Mucosa of descending colon (tissue), 3 donors: ENCODE measurements around the gene MARK4. TPM values are rescaled to one million over a fixed set of nuclear protein-coding genes. Genes with fewer than 3 reads are reported as not detected.

Experiments used
- ATAC-seq: fragments of 200-7000 bp; cut with Tn5 transposase; one replicate; pipeline ENCODE4 v1.9.1; 2020; ENCODE audit warnings: mild to moderate bottlenecking, moderate library complexity
- DNase-seq, 3 donors: peaks; one replicate each; pipeline ENCODE4 v3.0.0-alpha.2; 2020
- H3K36me3 ChIP-seq: fragments of 200-600 bp; one replicate; pipeline ENCODE4 v1.8.0; 2021; ENCODE audit warnings: low read depth, mild to moderate bottlenecking
- H3K4me1 ChIP-seq: fragments of 200-600 bp; one replicate; pipeline ENCODE4 v1.8.0; 2021; ENCODE audit warnings: low read depth, mild to moderate bottlenecking
- H3K4me3 ChIP-seq: fragments of 200-600 bp; one replicate; pipeline ENCODE4 v1.8.0; 2021; ENCODE audit warnings: mild to moderate bottlenecking
- H3K9me3 ChIP-seq: fragments of 200-600 bp; one replicate; pipeline ENCODE4 v1.8.0; 2021; ENCODE audit warnings: mild to moderate bottlenecking
- intact Hi-C, 2 donors: fragments of 100-400 bp; cut with DNase I in 1 of 2; cut with micrococcal nuclease in 1 of 2; formaldehyde crosslinking; loops; one replicate each; pipeline versions ENCODE4 v1.11.0 to v1.11.1; 2022; cut with DNase I, micrococcal nuclease
- total RNA-seq, 3 donors: library from RNA; stranded (reverse); fragmentation: NEBNext Ultra II Directional in 2 of 3; extraction: Animal tissue kit (Norgen Biotek cat#: 25700) in 2 of 3; gene quantifications; one replicate each; pipeline versions ENCODE4 v1.2.1 to v1.2.4, GENCODE V29; 2021 to 2023
- TF ChIP-seq, protein P1 (sequence below): fragments of 200-600 bp; IDR thresholded peaks from one replicate; pipeline ENCODE4 v1.8.0; 2022; ENCODE audit warnings: antibody characterized with exemption, mild to moderate bottlenecking
- donor health status: DM: no; HTN: no; CAD: no; lungs with moderate emphysema.
- donor health status: DM: no; HTN: no; CAD: no.
- donor health status: DM: no; HTN: yes; CAD: no.

The MARK4 gene
- total RNA-seq, 3 donors from 2014 or later, result 15.7 to 34.6 (median 17.0) TPM

GRCh38 chr19:45345506-45345860 lies 94.4 kb downstream of the MARK4 start:
- no peaks in the 10 kb centered on the region for H3K9me3 ChIP-seq
- peaks cover 4% of the 10 kb centered on the region for H3K4me1 ChIP-seq
- TF ChIP-seq, protein P1, sequence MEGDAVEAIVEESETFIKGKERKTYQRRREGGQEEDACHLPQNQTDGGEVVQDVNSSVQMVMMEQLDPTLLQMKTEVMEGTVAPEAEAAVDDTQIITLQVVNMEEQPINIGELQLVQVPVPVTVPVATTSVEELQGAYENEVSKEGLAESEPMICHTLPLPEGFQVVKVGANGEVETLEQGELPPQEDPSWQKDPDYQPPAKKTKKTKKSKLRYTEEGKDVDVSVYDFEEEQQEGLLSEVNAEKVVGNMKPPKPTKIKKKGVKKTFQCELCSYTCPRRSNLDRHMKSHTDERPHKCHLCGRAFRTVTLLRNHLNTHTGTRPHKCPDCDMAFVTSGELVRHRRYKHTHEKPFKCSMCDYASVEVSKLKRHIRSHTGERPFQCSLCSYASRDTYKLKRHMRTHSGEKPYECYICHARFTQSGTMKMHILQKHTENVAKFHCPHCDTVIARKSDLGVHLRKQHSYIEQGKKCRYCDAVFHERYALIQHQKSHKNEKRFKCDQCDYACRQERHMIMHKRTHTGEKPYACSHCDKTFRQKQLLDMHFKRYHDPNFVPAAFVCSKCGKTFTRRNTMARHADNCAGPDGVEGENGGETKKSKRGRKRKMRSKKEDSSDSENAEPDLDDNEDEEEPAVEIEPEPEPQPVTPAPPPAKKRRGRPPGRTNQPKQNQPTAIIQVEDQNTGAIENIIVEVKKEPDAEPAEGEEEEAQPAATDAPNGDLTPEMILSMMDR, result no peak
- intact Hi-C loops, result no loop called here
- no peak for DNase-seq
- no peaks in the 10 kb centered on the region for H3K36me3 ChIP-seq
- ATAC-seq, result no peak
- no peak overlapping the region for H3K4me3 ChIP-seq

- Histone ChIP-seq H3K4me1 (no peaks in the 10 kb centered on the region), H3K9me3 (no peaks in the 10 kb centered on the region), H3K4me3 (no peak overlapping the region), H3K36me3 (no peaks in the 10 kb centered on the region)
- TF ChIP-seq, protein P1, result no peak
- ATAC-seq (peak; percentile 9), DNase-seq (no peak)
- intact Hi-C loops, result no loop called here
Measured at GRCh38 chr19:45346449-45346848, 95.4 kb downstream of the MARK4 start.

- DNase-seq (no peak), ATAC-seq (no peak)
- Histone ChIP-seq H3K36me3 (no peaks in the 10 kb centered on the region), H3K9me3 (no peaks in the 10 kb centered on the region), H3K4me1 (no peaks in the 10 kb centered on the region), H3K4me3 (no peak overlapping the region)
- intact Hi-C loops, result no loop called here
- TF ChIP-seq, protein P1, result no peak
Measured at GRCh38 chr19:45347570-45348366, 96.7 kb downstream of the MARK4 start.

- intact Hi-C loops, result no loop called here
- Histone ChIP-seq H3K9me3 (no peaks in the 10 kb centered on the region), H3K36me3 (no peaks in the 10 kb centered on the region), H3K4me1 (no peaks in the 10 kb centered on the region), H3K4me3 (no peak overlapping the region)
- DNase-seq, result no peak
- ATAC-seq, result no peak
- TF ChIP-seq, protein P1, result no peak
Measured at GRCh38 chr19:45348367-45349125, 97.5 kb downstream of the MARK4 start.

DNA sequence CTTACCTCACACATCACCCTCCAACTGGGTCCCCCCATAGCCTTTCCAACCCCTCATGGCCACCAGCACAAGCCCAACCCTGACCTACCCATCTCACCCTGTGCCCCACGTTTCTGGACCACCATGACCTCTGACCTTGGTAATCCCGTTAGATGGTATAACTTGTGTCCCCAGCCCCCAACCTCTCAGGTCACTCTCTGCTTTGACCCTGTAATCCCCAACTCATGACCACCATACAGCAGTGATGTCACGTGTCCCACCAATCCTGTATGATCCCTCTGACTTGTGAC lies 98.0 kb downstream of the MARK4 start:
- DNase-seq, result no peak
- Histone ChIP-seq H3K36me3 (no peaks in the 10 kb centered on the region), H3K9me3 (no peaks in the 10 kb centered on the region), H3K4me1 (no peaks in the 10 kb centered on the region), H3K4me3 (no peak overlapping the region)
- intact Hi-C loops, result no loop called here
- no peak for ATAC-seq
- TF ChIP-seq, protein P1, result no peak
